Thymus (tissue), 11 donors: Measurements from ENCODE around the gene RAP1A. TPM values are rescaled to one million over a fixed set of nuclear protein-coding genes. Genes with fewer than 3 reads are reported as not detected.

ENCODE experiments used
- DNase-seq, 9 donors: peaks; one replicate each; pipeline ENCODE4 v3.0.0-alpha.2; 2013; ENCODE audit warnings: low spot score in 9 of 9, low read depth in 6 of 9, missing footprints in 1 of 9
- H3K27ac ChIP-seq, 2 donors: one replicate each; pipeline ENCODE4 v1.5.1; 2013; ENCODE audit warnings: control low read depth in 1 of 2, low read depth in 1 of 2, low read length in 1 of 2, mild to moderate bottlenecking in 1 of 2, moderate library complexity in 1 of 2
- H3K27me3 ChIP-seq, 2 donors: one replicate each; pipeline ENCODE4 v1.5.1; 2013; ENCODE audit warnings: low read length in 1 of 2; ENCODE audit not compliant: control insufficient read depth in 2 of 2, insufficient read depth in 1 of 2
- H3K36me3 ChIP-seq, 2 donors: one replicate each; pipeline ENCODE4 v1.5.1; 2013; ENCODE audit warnings: low read length in 1 of 2, mild to moderate bottlenecking in 1 of 2, moderate library complexity in 1 of 2; ENCODE audit not compliant: control insufficient read depth in 2 of 2, insufficient read depth in 2 of 2
- H3K4me1 ChIP-seq, 2 donors: one replicate each; pipeline ENCODE4 v1.5.1; 2013; ENCODE audit warnings: low read length in 2 of 2; ENCODE audit not compliant: control insufficient read depth in 2 of 2, insufficient read depth in 2 of 2
- H3K4me3 ChIP-seq, 2 donors: one replicate each; pipeline ENCODE4 v1.5.1; 2013; ENCODE audit warnings: low read length in 2 of 2, control low read depth in 1 of 2, mild to moderate bottlenecking in 1 of 2
- H3K9me3 ChIP-seq, 2 donors: one replicate each; pipeline ENCODE4 v1.5.1; 2013; ENCODE audit warnings: low read length in 1 of 2, mild to moderate bottlenecking in 1 of 2; ENCODE audit not compliant: control insufficient read depth in 2 of 2, insufficient read depth in 1 of 2
- WGBS: extraction: QIAGEN DNeasy Blood & Tissue Kit; methylation state at CpG from one replicate; pipeline ENCODE4 v1.1.7; 2013; 5-methylcytosine and 5-hydroxymethylcytosine counted together
- polyA plus RNA-seq: library from polyadenylated mRNA; stranded (reverse); fragments of 200-250 nt; gene quantifications from one replicate; pipeline ENCODE4 v1.2.3, GENCODE V29; 2013
- total RNA-seq: library from RNA; stranded (reverse); fragments of 120-200 nt; gene quantifications from one replicate; pipeline ENCODE4 v1.2.4, GENCODE V29; 2013
- donor health status: healthy.

Gene RAP1A
- total and polyA plus RNA-seq, 2 donors: 29.6 to 123 TPM

DNA sequence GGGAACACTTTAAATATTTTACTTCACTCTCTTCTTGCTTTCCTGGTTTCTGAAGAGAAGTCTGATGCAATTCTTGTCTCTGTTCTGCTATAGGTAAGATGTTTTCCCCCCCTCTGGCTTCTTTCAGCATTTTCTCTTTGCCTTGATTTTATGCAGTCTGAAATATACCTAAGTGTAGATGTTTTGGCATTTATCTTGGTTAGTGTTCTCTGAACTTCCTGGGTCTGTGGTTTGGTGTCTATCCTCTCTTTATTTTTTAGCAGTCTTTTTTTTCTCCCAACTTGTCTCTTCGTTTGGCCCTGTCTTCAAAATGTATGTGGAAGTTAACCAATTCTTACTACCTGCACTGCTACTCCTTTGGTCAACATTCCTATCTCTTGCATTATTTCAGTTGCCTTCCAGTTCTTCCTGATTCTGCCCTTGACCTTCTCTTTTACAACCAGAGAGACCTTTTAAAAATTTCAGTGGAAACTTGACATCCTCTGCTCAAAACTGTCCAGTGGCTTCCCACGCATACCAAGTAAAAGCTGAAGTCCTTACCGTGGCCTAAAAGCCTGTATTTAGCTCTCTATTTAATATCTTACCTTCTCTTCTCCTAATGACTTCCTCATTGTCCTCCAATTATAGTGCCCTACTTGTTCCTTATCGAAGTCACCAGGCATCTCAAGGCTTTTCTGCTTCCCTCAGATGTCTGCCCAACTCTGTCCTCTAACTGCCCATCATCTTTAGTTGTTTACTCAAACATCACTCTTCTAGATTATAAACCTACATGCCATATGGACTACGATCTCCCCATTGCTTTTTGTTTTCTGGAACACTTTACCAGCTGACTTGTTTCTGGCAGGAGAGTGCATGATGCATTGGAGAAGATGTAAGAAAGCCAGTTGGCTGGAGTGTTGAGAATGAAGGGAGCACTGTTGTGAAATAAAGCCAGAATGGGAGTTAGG is 40.9 kb downstream of the RAP1A start:
- 44% methylated on average over 5 of the region's 5 CpGs for WGBS

DNA sequence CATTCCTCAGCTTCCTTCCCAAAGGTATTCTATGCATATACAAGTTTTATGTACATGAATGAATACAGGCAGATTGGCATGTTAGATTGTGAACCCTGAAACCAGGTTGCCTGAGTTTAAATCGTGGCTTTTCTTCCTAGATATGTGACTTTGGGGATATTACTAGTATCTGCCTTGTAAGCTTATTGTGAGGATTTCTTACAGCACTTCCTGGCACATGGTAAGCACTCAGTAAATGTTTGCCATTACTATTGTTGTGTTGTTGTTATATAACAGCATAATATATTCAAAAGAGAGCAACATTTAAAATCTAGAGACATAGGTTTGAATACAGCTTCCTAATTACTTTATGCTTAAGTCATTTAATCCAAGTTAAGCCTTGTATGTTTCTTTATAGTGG is 45.1 kb downstream of the RAP1A start:
- WGBS: 80% methylated on average over 1 of the region's 1 CpG
- Histone ChIP-seq H3K27me3 (no peaks in the 10 kb centered on the region), H3K9me3 (no peaks in the 10 kb centered on the region), H3K27ac (no peak overlapping the region), H3K4me3 (no peak overlapping the region), H3K36me3 (peaks cover 0 to 3% of the 10 kb centered on the region in 2 donors), H3K4me1 (peaks cover 5 to 7% of the 10 kb centered on the region in 2 donors)
- no peak for DNase-seq

More for the DNA sequence above, 40.9 kb downstream of the RAP1A start:
- no peaks in the 10 kb centered on the region for H3K27me3 ChIP-seq
- peaks cover 5 to 7% of the 10 kb centered on the region in 2 donors for H3K4me1 ChIP-seq
- no peak overlapping the region for H3K4me3 ChIP-seq
- H3K36me3 ChIP-seq: no peaks in the 10 kb centered on the region
- H3K9me3 ChIP-seq: no peaks in the 10 kb centered on the region
- DNase-seq: peak in 3 of 9 donors; percentile 22 to 69 (median 25)
- peak overlapping the region in 1 of 2 donors; percentile 12 for H3K27ac ChIP-seq

DNA sequence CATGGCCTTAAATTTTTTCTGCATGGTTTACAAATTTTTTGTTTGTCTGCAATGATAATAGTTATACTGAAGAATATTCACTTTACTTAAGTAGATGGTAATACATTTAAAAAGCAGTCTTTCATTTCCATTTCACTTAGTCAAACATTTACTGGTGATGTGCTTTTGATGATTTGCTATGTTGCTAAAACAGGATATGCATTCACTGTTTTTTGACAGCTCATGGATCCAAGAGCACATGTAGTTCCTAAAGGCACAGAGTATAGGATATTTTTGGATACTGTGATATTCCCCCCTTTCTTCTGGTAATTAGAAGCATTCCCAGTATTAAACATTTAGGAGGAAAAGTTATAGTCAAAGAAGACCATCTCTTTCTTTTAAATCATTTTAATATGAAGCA is 45.9 kb downstream of the RAP1A start:
- no peak overlapping the region for H3K27ac ChIP-seq
- H3K27me3 ChIP-seq: no peaks in the 10 kb centered on the region
- peaks cover 0 to 3% of the 10 kb centered on the region in 2 donors for H3K36me3 ChIP-seq
- DNase-seq: no peak
- H3K4me3 ChIP-seq: no peak overlapping the region
- no peaks in the 10 kb centered on the region for H3K9me3 ChIP-seq
- peaks cover 3 to 5% of the 10 kb centered on the region in 2 donors for H3K4me1 ChIP-seq

DNA sequence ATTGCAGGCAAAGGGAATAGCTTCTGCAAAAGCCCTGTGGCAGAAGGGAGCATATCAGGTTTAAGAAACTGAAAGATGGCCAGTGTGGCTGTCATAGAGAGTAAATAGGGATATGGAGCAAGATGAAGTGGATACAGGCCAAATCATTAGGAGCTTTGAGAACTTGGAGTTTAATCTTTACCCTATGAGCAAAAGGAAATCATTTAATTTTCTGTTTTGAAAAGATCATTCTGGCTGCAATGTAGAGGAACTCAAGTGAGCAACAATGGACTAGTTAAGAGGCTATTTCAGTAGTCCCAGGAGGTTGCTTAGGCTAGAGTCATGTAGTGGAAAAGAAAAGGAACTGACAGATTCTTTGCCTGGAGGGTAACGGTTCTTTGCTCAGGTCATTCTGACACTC is 47.2 kb downstream of the RAP1A start:
- peaks cover 0 to 3% of the 10 kb centered on the region in 2 donors for H3K36me3 ChIP-seq
- 93% methylated on average over 1 of the region's 1 CpG for WGBS
- H3K27ac ChIP-seq: no peak overlapping the region
- H3K27me3 ChIP-seq: no peaks in the 10 kb centered on the region
- no peak overlapping the region for H3K4me3 ChIP-seq
- no peaks in the 10 kb centered on the region for H3K4me1 ChIP-seq
- no peaks in the 10 kb centered on the region for H3K9me3 ChIP-seq
- no peak for DNase-seq

- Histone ChIP-seq H3K4me3 (no peak overlapping the region), H3K9me3 (no peaks in the 10 kb centered on the region), H3K4me1 (no peaks in the 10 kb centered on the region), H3K27me3 (no peaks in the 10 kb centered on the region), H3K36me3 (peaks cover 0 to 3% of the 10 kb centered on the region in 2 donors), H3K27ac (no peak overlapping the region)
- WGBS: 66% methylated on average over 1 of the region's 1 CpG
- DNase-seq: no peak
These were observed 49.7 kb downstream of the RAP1A start for GRCh38 chr1:111669268-111669667.

DNA sequence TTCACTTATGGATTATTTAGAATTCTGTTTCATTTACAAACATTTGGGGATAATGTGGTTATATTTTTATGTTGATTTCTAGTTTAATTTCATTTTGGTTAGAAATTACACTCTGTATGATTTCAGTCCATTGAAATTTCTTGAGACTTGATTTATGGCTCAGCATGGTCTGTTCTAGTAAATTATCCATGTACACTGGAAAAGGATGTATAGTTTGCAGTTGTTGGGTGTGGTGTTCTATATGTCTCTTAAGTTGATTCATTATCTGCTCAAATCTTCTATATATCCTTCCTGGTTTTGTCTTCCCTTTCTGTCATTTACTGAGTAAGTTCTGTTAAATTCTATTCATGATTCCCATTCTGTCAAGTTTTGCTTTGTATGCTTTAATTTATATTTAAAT is 52.3 kb downstream of the RAP1A start:
- H3K4me3 ChIP-seq: no peak overlapping the region
- no peak for DNase-seq
- H3K36me3 ChIP-seq: peaks cover 0 to 7% of the 10 kb centered on the region in 2 donors
- no peaks in the 10 kb centered on the region for H3K9me3 ChIP-seq
- no peaks in the 10 kb centered on the region for H3K27me3 ChIP-seq
- no peak overlapping the region for H3K27ac ChIP-seq
- no peaks in the 10 kb centered on the region for H3K4me1 ChIP-seq

DNA sequence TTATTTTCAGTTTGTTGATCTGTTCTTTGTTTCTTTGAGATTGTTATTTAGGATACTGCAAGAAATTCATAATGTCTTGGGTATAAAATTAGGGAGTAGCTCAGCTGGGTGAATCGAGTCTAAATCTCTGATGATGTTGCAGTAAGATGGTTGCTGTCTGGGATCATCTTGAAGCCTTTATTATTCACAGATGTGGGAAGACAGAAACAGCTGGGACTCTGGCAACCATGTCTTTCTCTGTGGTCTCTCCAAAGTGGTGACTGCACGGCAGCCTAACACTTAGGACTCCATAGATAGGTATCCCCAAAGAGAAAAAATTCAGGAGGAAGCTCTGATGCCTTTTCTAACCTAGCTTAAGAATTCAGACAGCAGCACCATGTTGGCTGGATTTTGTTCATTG is 52.7 kb downstream of the RAP1A start:
- Histone ChIP-seq H3K27me3 (no peaks in the 10 kb centered on the region), H3K4me3 (no peak overlapping the region), H3K4me1 (no peaks in the 10 kb centered on the region), H3K9me3 (no peaks in the 10 kb centered on the region), H3K27ac (no peak overlapping the region), H3K36me3 (peaks cover 0 to 7% of the 10 kb centered on the region in 2 donors)
- 88% methylated on average over 2 of the region's 2 CpGs for WGBS
- DNase-seq: no peak

GRCh38 chr1:111677604-111678003 is 58.0 kb downstream of the RAP1A start:
- Histone ChIP-seq H3K4me1 (no peaks in the 10 kb centered on the region), H3K4me3 (no peak overlapping the region), H3K36me3 (peaks cover 8 to 17% of the 10 kb centered on the region in 2 donors), H3K9me3 (peaks cover 2 to 18% of the 10 kb centered on the region in 2 donors), H3K27me3 (no peaks in the 10 kb centered on the region), H3K27ac (no peak overlapping the region)
- WGBS: 98% methylated on average over 6 of the region's 6 CpGs
- no peak for DNase-seq

DNA sequence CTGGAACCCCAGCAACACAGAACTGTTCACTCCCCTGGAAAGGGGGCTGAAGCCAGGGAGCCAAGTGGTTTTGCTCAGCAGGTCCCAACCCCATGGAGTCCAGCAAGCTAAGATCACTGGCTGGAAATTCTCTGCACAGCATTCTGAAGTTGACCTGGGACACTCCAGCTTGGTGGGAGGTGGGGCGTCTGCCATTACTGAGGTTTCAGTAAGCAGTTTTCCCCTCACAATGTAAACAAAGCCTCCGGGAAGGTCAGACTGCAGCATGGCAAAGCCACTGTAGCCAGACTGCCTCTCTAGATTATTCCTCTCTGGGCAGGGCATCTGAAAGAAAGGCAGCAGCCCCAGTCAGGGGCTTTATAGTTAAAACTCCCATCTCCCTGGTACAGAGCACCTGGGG is 60.0 kb downstream of the RAP1A start:
- H3K36me3 ChIP-seq: peaks cover 8 to 17% of the 10 kb centered on the region in 2 donors
- 97% methylated on average over 2 of the region's 2 CpGs for WGBS
- H3K27me3 ChIP-seq: no peaks in the 10 kb centered on the region
- no peak overlapping the region for H3K4me3 ChIP-seq
- H3K9me3 ChIP-seq: peaks cover 2 to 18% of the 10 kb centered on the region in 2 donors
- H3K4me1 ChIP-seq: no peaks in the 10 kb centered on the region
- H3K27ac ChIP-seq: no peak overlapping the region
- DNase-seq: no peak
